ENCODE results near the gene RDX. TPM values are rescaled to one million over a fixed set of nuclear protein-coding genes. Genes with fewer than 3 reads are reported as not detected.

Gene RDX
- total and polyA plus RNA-seq, 2 donors from 2014 or later: 28.0 to 97.3 TPM

- FAIRE-seq (no peak), DNase-seq (no peak)
- Histone ChIP-seq H3K36me3 (ENCODE audit: control insufficient read depth in 2 of 3, insufficient read depth in 3 of 3, low read length in 3 of 3) (peaks cover 2 to 11% (median 3%) of the 10 kb centered on the region in 3 donors), H3K4me1 (ENCODE audit: control insufficient read depth in 2 of 3, insufficient read depth in 2 of 3, low read depth in 1 of 3, low read length in 3 of 3) (no peaks in the 10 kb centered on the region), H3K27me3 (ENCODE audit: control insufficient read depth, insufficient read depth, low read length) (no peaks in the 10 kb centered on the region), H3K9me3 (ENCODE audit: control insufficient read depth in 2 of 3, insufficient read depth in 1 of 3, low read length in 3 of 3) (no peaks in the 10 kb centered on the region), H3K9ac (ENCODE audit: low read length in 3 of 3) (no peak overlapping the region), H3K4me3 (ENCODE audit: low read length in 3 of 3) (no peak overlapping the region), H3K27ac (ENCODE audit: low read depth in 2 of 2, low read length in 2 of 2) (no peak overlapping the region)
- no peak for TF ChIP-seq CTCF (IDR thresholded peaks at IDR 0.05; ENCODE audit: borderline replicate concordance, extremely low read depth, insufficient read depth)
- intact Hi-C loops (cut with DNase I): no loop called here
Measured at GRCh38 chr11:110161061-110161460, 135.4 kb downstream of the RDX start.

GRCh38 chr11:110160437-110160836 is 136.0 kb downstream of the RDX start:
- no peak for FAIRE-seq

GRCh38 chr11:110160016-110160415 is 136.4 kb downstream of the RDX start:
- no peak for TF ChIP-seq CTCF (IDR thresholded peaks at IDR 0.05; ENCODE audit: borderline replicate concordance, extremely low read depth, insufficient read depth)
- Histone ChIP-seq H3K9me3 (ENCODE audit: control insufficient read depth in 2 of 3, insufficient read depth in 1 of 3, low read length in 3 of 3) (no peaks in the 10 kb centered on the region), H3K4me1 (ENCODE audit: control insufficient read depth in 2 of 3, insufficient read depth in 2 of 3, low read depth in 1 of 3, low read length in 3 of 3) (no peaks in the 10 kb centered on the region), H3K9ac (ENCODE audit: low read length in 3 of 3) (no peak overlapping the region), H3K4me3 (ENCODE audit: low read length in 3 of 3) (no peak overlapping the region), H3K36me3 (ENCODE audit: control insufficient read depth in 2 of 3, insufficient read depth in 3 of 3, low read length in 3 of 3) (peaks cover 2 to 5% (median 3%) of the 10 kb centered on the region in 3 donors), H3K27me3 (ENCODE audit: control insufficient read depth, insufficient read depth, low read length) (no peaks in the 10 kb centered on the region), H3K27ac (ENCODE audit: low read depth in 2 of 2, low read length in 2 of 2) (no peak overlapping the region)
- DNase-seq (no peak), FAIRE-seq (no peak)
- intact Hi-C loops (cut with DNase I): no loop called here

More at GRCh38 chr11:110160437-110160836, 136.0 kb downstream of the RDX start:
- Histone ChIP-seq H3K9me3 (ENCODE audit: control insufficient read depth in 2 of 3, insufficient read depth in 1 of 3, low read length in 3 of 3) (no peaks in the 10 kb centered on the region), H3K4me3 (ENCODE audit: low read length in 3 of 3) (no peak overlapping the region), H3K9ac (ENCODE audit: low read length in 3 of 3) (no peak overlapping the region), H3K4me1 (ENCODE audit: control insufficient read depth in 2 of 3, insufficient read depth in 2 of 3, low read depth in 1 of 3, low read length in 3 of 3) (no peaks in the 10 kb centered on the region), H3K36me3 (ENCODE audit: control insufficient read depth in 2 of 3, insufficient read depth in 3 of 3, low read length in 3 of 3) (peaks cover 2 to 7% (median 3%) of the 10 kb centered on the region in 3 donors), H3K27me3 (ENCODE audit: control insufficient read depth, insufficient read depth, low read length) (no peaks in the 10 kb centered on the region), H3K27ac (ENCODE audit: low read depth in 2 of 2, low read length in 2 of 2) (no peak overlapping the region)
- intact Hi-C loops (cut with DNase I): no loop called here
- DNase-seq: no peak
- no peak for TF ChIP-seq CTCF (IDR thresholded peaks at IDR 0.05; ENCODE audit: borderline replicate concordance, extremely low read depth, insufficient read depth)

- H3K36me3 ChIP-seq (ENCODE audit: control insufficient read depth in 2 of 3, insufficient read depth in 3 of 3, low read length in 3 of 3): peaks cover 0 to 5% (median 2%) of the 10 kb centered on the region in 3 donors
- no peak overlapping the region for H3K9ac ChIP-seq (ENCODE audit: low read length in 3 of 3)
- no peak overlapping the region for H3K27ac ChIP-seq (ENCODE audit: low read depth in 2 of 2, low read length in 2 of 2)
- no peaks in the 10 kb centered on the region for H3K27me3 ChIP-seq (ENCODE audit: control insufficient read depth, insufficient read depth, low read length)
- TF ChIP-seq CTCF (IDR thresholded peaks at IDR 0.05; ENCODE audit: borderline replicate concordance, extremely low read depth, insufficient read depth): no peak
- intact Hi-C loops (cut with DNase I): no loop called here
- H3K4me1 ChIP-seq (ENCODE audit: control insufficient read depth in 2 of 3, insufficient read depth in 2 of 3, low read depth in 1 of 3, low read length in 3 of 3): no peaks in the 10 kb centered on the region
- FAIRE-seq: no peak
- DNase-seq: no peak
- H3K4me3 ChIP-seq (ENCODE audit: low read length in 3 of 3): no peak overlapping the region
- no peaks in the 10 kb centered on the region for H3K9me3 ChIP-seq (ENCODE audit: control insufficient read depth in 2 of 3, insufficient read depth in 1 of 3, low read length in 3 of 3)
Measured at GRCh38 chr11:110159476-110159875, 136.9 kb downstream of the RDX start.

Data from kidney (tissue), 14 donors.